Inflammatory macrophage treated with lipopolysaccharide for 4 hours (primary cell): ENCODE results near the gene POSTN.

ENCODE experiments used
- DNase-seq: peaks from one replicate; pipeline ENCODE4 v3.0.0-alpha.2; 2020

The POSTN gene

GRCh38 chr13:37598597-37598996, at the start of gene POSTN:
Gene POSTN (minus strand): TSS chr13:37598768. CDS start chr13:37598726, 42 bp downstream.
- no peak for DNase-seq

- no peak for DNase-seq
These were observed 48.6 kb upstream of the POSTN start for GRCh38 chr13:37647031-37647650.

GRCh38 chr13:37646531-37646930, 48.0 kb upstream of the POSTN start:
- DNase-seq: no peak

GRCh38 chr13:37645181-37645740, 46.7 kb upstream of the POSTN start:
- DNase-seq: no peak

GRCh38 chr13:37641391-37641790, 42.8 kb upstream of the POSTN start:
- DNase-seq: no peak

GRCh38 chr13:37640499-37640898, 41.9 kb upstream of the POSTN start:
- DNase-seq: no peak

- DNase-seq: no peak
These were observed 38.1 kb upstream of the POSTN start for GRCh38 chr13:37636701-37637100.

- no peak for DNase-seq
These were observed 33.7 kb upstream of the POSTN start for GRCh38 chr13:37632294-37632693.

GRCh38 chr13:37627428-37627827, 28.9 kb upstream of the POSTN start:
- no peak for DNase-seq

- no peak for DNase-seq
These were observed 23.3 kb upstream of the POSTN start for GRCh38 chr13:37621811-37622361.

GRCh38 chr13:37618554-37618953, 20.0 kb upstream of the POSTN start:
- DNase-seq: no peak

- DNase-seq: no peak
These were observed 18.6 kb upstream of the POSTN start for GRCh38 chr13:37617173-37617572.

- DNase-seq: no peak
These were observed 17.6 kb upstream of the POSTN start for GRCh38 chr13:37616131-37616530.

- no peak for DNase-seq
These were observed 16.7 kb upstream of the POSTN start for GRCh38 chr13:37615276-37615675.

GRCh38 chr13:37613638-37614037, 15.1 kb upstream of the POSTN start:
- no peak for DNase-seq

- no peak for DNase-seq
These were observed 14.7 kb upstream of the POSTN start for GRCh38 chr13:37613236-37613635.

- no peak for DNase-seq
These were observed 10.3 kb upstream of the POSTN start for GRCh38 chr13:37608750-37609339.

GRCh38 chr13:37602733-37603381, 4.3 kb upstream of the POSTN start:
- no peak for DNase-seq

GRCh38 chr13:37601648-37602440, 3.3 kb upstream of the POSTN start:
- DNase-seq: no peak

- no peak for DNase-seq
These were observed 951 bp upstream of the POSTN start for GRCh38 chr13:37599519-37599918.

- DNase-seq: no peak
These were observed 1.0 kb downstream of the POSTN start for GRCh38 chr13:37597477-37598025.

GRCh38 chr13:37596805-37597204, 1.8 kb downstream of the POSTN start:
- no peak for DNase-seq

- no peak for DNase-seq
These were observed 3.4 kb downstream of the POSTN start for GRCh38 chr13:37595162-37595561.
